Measurements from ENCODE around the gene HMGN4. TPM values are rescaled to one million over a fixed set of nuclear protein-coding genes. Genes with fewer than 3 reads are reported as not detected.

The HMGN4 gene
- total and polyA plus RNA-seq, 2 donors (not counting 3 experiments of a cell fraction or from before 2014, with no cell fraction given) = 13.1 to 36.9 TPM

DNA sequence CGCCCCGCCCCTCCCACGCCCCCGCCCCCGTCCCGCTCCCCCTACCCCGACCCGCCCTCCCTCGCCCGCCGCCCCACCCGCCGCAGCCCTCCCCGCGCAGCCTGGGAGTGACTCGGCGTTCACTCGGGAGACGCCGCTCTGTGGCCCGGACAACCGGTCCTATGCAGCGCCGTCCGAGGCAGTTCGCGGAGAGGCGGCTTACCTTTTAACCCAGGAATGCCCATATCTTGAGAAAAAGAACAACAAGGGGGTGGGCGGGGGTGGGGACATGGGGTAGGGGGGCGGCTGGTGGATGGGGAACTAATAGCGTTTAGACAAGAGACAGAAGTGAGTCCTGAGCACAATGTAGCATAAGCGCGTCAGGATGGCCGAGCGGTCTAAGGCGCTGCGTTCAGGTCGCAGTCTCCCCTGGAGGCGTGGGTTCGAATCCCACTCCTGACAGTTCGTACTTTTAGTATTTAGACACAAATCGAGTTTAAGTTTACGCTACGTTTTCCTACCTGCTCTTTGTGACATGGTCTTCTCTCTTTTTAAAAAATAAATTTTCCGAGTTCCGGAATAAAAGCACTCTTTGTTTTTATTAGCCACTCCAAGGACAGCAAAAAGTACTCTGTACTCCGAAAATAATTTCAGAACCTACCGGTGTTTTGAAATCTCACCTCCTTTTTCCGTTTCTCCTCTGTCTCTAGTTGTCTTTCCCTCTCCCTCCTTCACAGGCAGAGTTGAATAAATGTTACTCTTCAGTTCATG lies 17.1 kb upstream of the HMGN4 start:
- peak; percentile 88 for DNase-seq (ENCODE audit: low read depth, low spot score)
- H3K4me1 ChIP-seq (ENCODE audit: control insufficient read depth, extremely low read depth, insufficient read depth, low read length) = peaks cover 10% of the 10 kb centered on the region
- no peaks in the 10 kb centered on the region for H4K20me1 ChIP-seq (replicated peaks; ENCODE audit: control insufficient read depth, extremely low read depth, insufficient read depth, low read length)
- H3K9me1 ChIP-seq (replicated peaks; ENCODE audit: control insufficient read depth, extremely low read depth, insufficient read depth, low read length) = no peaks in the 10 kb centered on the region
- H3K27me3 ChIP-seq (ENCODE audit: control insufficient read depth in 2 of 2, insufficient read depth in 2 of 2, low read length in 2 of 2) = no peaks in the 10 kb centered on the region
- peak overlapping the region; percentile 77 for H3K9ac ChIP-seq (replicated peaks; ENCODE audit: extremely low read depth, insufficient read depth, low read length)
- intact Hi-C loops (cut with micrococcal nuclease) = loop anchor here (1.0 to 2.0 kb wide), 6 partner anchors 12 to 64 kb away; partner anchors contain the start of gene BTN2A1
- no peaks in the 10 kb centered on the region for H3K79me2 ChIP-seq (ENCODE audit: control insufficient read depth, insufficient read depth, low read length)
- no peak for TF ChIP-seq EZH2 (IDR thresholded peaks at IDR 0.05; ENCODE audit: borderline replicate concordance, low read depth, low read length, severe bottlenecking)
- peak; percentile 68 for TF ChIP-seq POLR2A (IDR thresholded peaks at IDR 0.05; ENCODE audit: low read depth, low read length)
- TF ChIP-seq, protein P1, sequence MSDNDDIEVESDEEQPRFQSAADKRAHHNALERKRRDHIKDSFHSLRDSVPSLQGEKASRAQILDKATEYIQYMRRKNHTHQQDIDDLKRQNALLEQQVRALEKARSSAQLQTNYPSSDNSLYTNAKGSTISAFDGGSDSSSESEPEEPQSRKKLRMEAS (IDR thresholded peaks at IDR 0.05; ENCODE audit: insufficient read depth, insufficient read length) = no peak
- no peak for TF ChIP-seq FOS (IDR thresholded peaks at IDR 0.05; ENCODE audit: borderline replicate concordance, insufficient read depth, low read length)
- no peak for TF ChIP-seq GATA2 (IDR thresholded peaks at IDR 0.05; ENCODE audit: insufficient read depth, insufficient read length, low read depth, low read length)
- TF ChIP-seq, protein P2, sequence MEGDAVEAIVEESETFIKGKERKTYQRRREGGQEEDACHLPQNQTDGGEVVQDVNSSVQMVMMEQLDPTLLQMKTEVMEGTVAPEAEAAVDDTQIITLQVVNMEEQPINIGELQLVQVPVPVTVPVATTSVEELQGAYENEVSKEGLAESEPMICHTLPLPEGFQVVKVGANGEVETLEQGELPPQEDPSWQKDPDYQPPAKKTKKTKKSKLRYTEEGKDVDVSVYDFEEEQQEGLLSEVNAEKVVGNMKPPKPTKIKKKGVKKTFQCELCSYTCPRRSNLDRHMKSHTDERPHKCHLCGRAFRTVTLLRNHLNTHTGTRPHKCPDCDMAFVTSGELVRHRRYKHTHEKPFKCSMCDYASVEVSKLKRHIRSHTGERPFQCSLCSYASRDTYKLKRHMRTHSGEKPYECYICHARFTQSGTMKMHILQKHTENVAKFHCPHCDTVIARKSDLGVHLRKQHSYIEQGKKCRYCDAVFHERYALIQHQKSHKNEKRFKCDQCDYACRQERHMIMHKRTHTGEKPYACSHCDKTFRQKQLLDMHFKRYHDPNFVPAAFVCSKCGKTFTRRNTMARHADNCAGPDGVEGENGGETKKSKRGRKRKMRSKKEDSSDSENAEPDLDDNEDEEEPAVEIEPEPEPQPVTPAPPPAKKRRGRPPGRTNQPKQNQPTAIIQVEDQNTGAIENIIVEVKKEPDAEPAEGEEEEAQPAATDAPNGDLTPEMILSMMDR (IDR thresholded peaks at IDR 0.05; ENCODE audit: extremely low read depth in 1 of 2, insufficient read depth in 1 of 2, low read depth in 1 of 2, low read length in 2 of 2) = no peak
- TF ChIP-seq MYC (IDR thresholded peaks at IDR 0.05; ENCODE audit: low read depth, low read length) = no peak
- peak; percentile 52 for TF ChIP-seq POLR2AphosphoS5 (IDR thresholded peaks at IDR 0.05; ENCODE audit: insufficient read depth, low read depth, low read length)
- CTCF ChIA-PET = interaction anchor here (1.0 to 2.6 kb wide), 4 partner anchors 12 to 180 kb away, joined by 3 to 13 read pairs (median 10); no protein-coding TSS in a partner anchor
- peak overlapping the region; percentile 76 for H3K27ac ChIP-seq (ENCODE audit: insufficient read depth, low read depth, low read length)
- no peaks in the 10 kb centered on the region for H3K36me3 ChIP-seq (ENCODE audit: control insufficient read depth in 2 of 2, extremely low read depth in 1 of 2, insufficient read depth in 2 of 2, low read length in 2 of 2)
- peak; percentile 38 for FAIRE-seq
- H3K4me2 ChIP-seq (ENCODE audit: insufficient read depth, low read length) = peak overlapping the region; percentile 98
- POLR2A ChIA-PET = interaction anchor here (1.1 kb wide), 1 partner anchor 47 kb away, joined by 4 read pairs; no protein-coding TSS in a partner anchor
- H2AFZ ChIP-seq (ENCODE audit: low read depth, low read length) = peak overlapping the region; percentile 93
- dilution Hi-C loops (cut with MboI; ENCODE audit: extremely low pct_ligation_motif_present, low sequenced_read_pairs) = no loop called here
- no TSS peak for BruUV-seq (replicated peaks)
- peak overlapping the region; percentile 46 to 82 (median 79) for H3K4me3 ChIP-seq (replicated peaks in 1 of 3; ENCODE audit: insufficient read depth in 1 of 3, low read depth in 1 of 3, low read length in 3 of 3)
- no peaks in the 10 kb centered on the region for H3K9me3 ChIP-seq (replicated peaks; ENCODE audit: control insufficient read depth, insufficient read depth, low read length)
